HG02642 (cell line): ENCODE measurements around the gene IL1RAPL1.
"Not testable (repeated sequence)": the region's sequence is repeated elsewhere in the genome, so short reads cannot be mapped to it uniquely, and the experiment has no call there.

ENCODE experiments used
- ATAC-seq: cut with Tn5 transposase; IDR thresholded peaks from one replicate; pipeline ENCODE4 v1.9.1; 2021; ENCODE audit warnings: mild to moderate bottlenecking; ENCODE audit not compliant: unreplicated experiment, poor library complexity

IL1RAPL1 gene

GRCh38 chrX:28756647-28757046 lies 169.4 kb downstream of the IL1RAPL1 start:
- ATAC-seq = no peak

DNA sequence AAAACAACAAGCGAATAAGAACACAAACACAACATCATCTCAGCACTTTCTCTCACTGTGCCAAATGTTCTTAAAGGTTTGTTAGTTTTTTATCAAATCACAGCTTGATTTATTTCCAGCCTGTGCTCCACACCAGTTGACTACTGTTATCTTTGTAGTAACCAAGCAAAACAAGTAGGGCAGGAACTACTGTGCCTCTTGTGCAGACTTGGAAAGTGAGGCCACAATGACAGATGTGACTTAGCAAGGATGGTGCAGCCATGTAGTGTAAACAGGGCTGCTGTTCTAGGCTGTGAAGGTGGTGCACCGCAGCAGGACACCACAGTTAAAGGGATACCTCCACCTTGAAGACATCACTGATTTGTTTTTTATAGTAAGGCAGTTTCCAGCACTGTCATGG lies 170.0 kb downstream of the IL1RAPL1 start:
- ATAC-seq = no peak

- not testable (repeated sequence) for ATAC-seq
Observed at GRCh38 chrX:28766561-28766960, 179.3 kb downstream of the IL1RAPL1 start.

GRCh38 chrX:28773807-28774206 lies 186.6 kb downstream of the IL1RAPL1 start:
- no peak for ATAC-seq

GRCh38 chrX:28787206-28787605 lies 200.0 kb downstream of the IL1RAPL1 start:
- no peak for ATAC-seq

GRCh38 chrX:28800671-28801070 lies 213.4 kb downstream of the IL1RAPL1 start:
- not testable (repeated sequence) for ATAC-seq

- ATAC-seq = no peak
Observed at GRCh38 chrX:28802625-28803024, 215.4 kb downstream of the IL1RAPL1 start.

DNA sequence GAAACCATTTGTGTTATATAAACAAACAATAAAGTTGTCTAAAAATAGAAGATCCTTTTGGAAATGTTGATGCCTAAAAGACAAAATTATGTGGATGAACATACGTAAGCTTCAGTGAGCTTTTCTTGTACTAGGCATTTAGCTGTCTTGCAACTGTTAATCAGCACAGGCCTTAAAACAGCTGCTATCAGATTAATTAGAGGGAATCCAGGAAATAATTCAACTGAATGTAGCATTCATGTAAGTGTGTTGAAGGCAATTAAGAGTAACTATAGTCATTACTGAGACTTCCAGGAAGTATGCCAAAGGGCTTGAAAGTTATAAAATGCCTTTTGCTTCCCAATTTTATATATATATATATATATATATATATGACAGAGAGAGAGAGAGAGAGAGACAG lies 248.7 kb downstream of the IL1RAPL1 start:
- ATAC-seq = no peak

DNA sequence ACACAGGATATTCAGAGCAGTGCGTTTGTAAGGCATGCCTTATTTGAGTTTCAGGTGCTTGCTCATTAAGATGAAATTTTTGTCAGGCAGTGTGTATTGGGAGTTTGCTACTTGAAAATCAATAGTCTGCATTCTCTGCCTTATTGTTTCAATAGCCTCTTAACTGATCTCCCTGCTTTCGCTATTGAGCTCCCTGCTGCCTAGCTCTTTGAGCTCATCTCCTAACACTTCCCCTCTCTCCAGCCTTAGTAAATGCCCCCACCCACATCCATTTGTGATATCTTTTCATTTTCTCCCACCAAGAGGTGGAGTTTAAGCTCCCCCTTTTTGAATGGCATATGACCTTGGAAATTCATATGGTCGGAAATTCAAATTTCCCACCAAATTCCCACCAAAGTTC lies 256.6 kb downstream of the IL1RAPL1 start:
- no peak for ATAC-seq

DNA sequence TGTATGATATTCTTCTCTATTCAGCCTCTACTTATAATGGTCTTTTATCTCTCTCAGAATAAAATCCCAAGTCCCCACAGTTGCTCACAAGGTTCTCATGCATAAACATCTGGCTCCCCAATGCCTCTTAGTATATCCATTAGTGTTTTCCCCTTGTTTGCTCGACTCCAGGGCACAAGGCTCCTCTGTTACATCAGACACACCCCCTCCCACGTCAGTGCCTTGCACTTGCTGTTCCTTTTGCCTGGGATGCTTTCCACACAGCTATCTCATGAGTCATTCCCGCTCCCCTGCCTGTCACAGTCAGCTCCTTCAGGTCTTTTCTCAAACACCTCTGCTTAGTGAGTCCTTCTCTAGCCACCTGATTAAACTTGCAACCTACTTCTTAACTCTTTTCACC lies 260.2 kb downstream of the IL1RAPL1 start:
- no peak for ATAC-seq

DNA sequence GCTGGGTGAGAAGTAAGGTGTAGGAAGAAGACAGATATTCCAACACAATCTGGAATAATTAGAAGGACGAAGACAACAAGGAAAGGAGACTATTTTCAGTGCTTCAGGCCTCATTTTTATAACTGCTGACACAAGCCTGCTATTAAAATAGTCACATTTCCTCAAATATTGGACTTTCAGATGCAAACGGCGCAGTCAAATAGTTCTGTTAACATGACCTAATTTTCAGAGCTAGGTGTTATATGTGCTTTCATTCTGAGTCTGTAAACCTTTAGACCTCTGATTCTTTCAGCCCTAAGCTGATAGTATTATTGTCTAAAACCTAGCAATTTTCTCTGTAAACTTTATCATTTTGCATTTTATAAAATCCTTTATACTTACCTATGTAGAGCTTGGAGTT lies 261.5 kb downstream of the IL1RAPL1 start:
- ATAC-seq = no peak

- no peak for ATAC-seq
Observed at GRCh38 chrX:28850955-28851354, 263.7 kb downstream of the IL1RAPL1 start.

GRCh38 chrX:28851871-28852270 lies 264.6 kb downstream of the IL1RAPL1 start:
- ATAC-seq = no peak

GRCh38 chrX:28854637-28855036 lies 267.4 kb downstream of the IL1RAPL1 start:
- no peak for ATAC-seq

DNA sequence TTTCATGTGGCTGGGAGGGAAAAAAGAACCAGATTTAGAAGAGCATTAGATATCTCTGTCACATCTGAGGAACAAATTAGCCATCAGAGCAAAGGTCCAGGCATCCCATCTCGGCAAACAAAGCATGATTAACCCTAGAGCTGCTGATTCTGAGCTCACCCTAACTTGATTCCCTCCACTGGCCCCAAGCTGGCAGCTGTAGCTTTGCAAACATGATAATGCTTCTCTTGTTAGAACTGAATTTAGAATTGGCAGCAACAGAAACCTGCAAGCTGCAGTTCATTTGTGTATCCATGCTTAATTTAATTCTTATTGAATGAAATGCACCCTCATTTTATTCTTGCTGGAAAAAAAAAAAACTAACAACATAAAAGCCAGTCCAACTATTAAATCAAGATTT lies 289.2 kb downstream of the IL1RAPL1 start:
- ATAC-seq = no peak

- no peak for ATAC-seq
Observed at GRCh38 chrX:28876901-28877300, 289.7 kb downstream of the IL1RAPL1 start.

GRCh38 chrX:28880136-28880535 lies 292.9 kb downstream of the IL1RAPL1 start:
- no peak for ATAC-seq

GRCh38 chrX:28884823-28885222 lies 297.6 kb downstream of the IL1RAPL1 start:
- ATAC-seq = no peak

DNA sequence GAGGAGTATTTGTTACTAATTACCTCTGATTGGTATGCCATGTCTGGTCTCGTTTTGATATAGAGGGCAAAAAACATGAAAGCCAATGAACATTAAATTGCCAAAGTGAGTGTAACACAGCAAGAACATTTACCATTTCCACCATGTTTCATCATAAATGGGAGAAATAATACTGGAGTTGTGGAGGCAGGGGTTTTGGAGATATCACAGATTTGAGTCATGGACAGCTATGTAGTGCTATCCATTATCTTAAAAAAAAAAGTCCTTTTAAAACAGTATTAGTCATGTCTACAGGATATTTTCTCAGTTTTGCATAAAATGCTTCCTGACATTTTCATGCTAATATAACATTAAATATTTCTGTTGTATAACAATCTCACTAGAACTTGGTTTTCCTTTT lies 301.2 kb downstream of the IL1RAPL1 start:
- no peak for ATAC-seq

- no peak for ATAC-seq
Observed at GRCh38 chrX:28889591-28890090, 302.4 kb downstream of the IL1RAPL1 start.

DNA sequence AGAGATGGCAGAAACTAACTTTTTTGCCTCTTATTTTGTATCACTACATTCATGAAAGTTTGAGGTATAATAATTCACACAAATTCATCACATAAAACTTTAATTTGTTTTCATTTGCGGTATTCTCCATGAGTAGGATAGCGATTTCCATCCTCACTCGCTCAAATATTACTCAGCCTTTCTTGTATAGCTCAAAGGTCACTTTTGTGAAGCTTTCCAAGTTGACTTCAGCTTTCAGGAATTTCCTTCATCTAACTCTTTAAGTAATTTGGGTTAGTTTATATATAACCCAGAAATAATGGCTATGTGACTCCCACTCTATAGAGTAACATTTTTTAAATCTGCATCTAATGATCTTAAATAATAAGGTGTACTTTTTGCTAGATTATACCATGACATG lies 314.4 kb downstream of the IL1RAPL1 start:
- ATAC-seq = no peak

DNA sequence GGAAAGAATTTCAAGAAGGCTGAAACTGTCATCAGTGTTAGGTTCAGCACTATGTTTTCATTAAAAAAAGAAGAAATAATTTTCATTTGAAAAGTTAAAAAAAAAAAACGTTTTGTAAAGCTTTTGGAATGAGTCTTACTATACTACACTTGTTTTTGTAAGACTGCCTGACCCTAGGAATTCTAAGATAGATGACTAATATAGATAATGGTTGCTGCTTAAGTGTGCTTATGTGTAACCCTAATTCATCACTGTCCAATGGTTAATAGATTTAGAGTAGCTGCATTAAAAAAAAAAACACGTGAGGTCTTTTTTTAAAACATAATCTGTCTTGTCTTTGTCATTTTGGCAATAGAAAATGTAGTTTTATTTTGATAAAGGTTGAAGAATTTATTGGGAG lies 323.2 kb downstream of the IL1RAPL1 start:
- ATAC-seq = no peak
